HG02623 (cell line): ENCODE measurements around the gene MAP4K2.
"Not testable (repeated sequence)": the region's sequence is repeated elsewhere in the genome, so short reads cannot be mapped to it uniquely, and the experiment has no call there.

ENCODE experiments used
- ATAC-seq: cut with Tn5 transposase; IDR thresholded peaks from one replicate; pipeline ENCODE4 v1.9.1; 2021; ENCODE audit warnings: moderate library complexity; ENCODE audit not compliant: unreplicated experiment

Gene MAP4K2

DNA sequence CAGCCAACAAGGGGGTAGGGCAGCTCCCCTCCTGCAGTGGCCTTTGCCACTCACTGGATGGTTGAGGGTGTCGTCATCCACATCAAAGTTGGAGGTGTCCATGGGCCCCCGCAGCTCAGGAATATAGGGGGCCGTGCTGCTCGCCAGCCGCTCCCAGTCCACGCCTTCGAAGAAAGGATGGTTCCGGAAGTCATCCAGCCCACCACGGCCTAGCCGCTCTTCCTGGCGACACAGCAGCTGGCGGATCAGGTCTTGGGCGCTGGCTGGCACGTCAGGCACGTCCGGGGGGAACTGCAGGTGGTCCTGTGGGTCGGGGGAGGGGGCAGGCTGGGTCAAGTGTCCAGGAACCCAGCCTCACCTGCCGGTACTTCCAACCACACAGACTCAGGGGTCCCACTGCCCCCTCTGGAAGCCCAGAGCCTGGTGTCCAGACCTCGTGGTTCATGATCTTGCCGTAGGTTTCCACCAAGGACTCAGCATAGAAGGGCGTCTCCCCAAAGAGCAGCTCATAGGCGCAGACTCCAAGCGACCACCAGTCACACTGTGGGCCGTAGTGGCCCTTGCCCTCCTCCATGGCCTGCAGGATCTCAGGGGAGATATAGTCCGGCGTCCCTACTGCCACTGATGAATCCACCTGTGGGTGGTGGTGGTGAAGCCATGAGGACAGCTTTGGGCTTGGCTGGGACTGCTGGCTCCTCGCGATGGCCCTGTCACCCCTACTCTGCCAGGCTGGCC lies 35.8 kb upstream of the MAP4K2 start:
- ATAC-seq = no peak

DNA sequence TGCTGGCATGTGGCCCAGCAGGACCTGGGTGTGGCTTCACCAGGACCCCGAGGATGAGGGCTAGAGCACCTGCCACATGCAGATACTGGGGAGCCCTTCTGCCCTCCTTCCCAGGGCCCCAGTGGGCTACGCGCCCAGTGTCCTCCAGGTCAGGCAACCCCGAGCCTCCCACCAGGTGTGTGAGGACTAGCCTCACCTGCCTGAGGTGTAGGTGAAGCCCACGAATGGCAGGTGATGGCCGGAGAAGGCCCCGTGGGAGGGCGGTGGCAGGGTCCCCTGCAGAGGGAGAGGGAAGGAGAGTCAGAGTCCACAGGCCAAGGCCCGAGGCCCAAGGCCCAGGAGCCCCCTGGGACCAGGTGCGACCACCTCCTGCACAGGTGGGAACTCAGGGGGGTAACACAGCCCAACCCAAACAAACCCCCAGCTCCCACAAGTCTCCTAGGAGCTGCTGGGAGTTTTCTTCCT lies 34.9 kb upstream of the MAP4K2 start:
- ATAC-seq = no peak

GRCh38 chr11:64836448-64837072 lies 33.5 kb upstream of the MAP4K2 start:
- ATAC-seq = no peak

- ATAC-seq = no peak
Measured at GRCh38 chr11:64835616-64836447, 32.8 kb upstream of the MAP4K2 start.

- no peak for ATAC-seq
Measured at GRCh38 chr11:64834723-64835615, 32.0 kb upstream of the MAP4K2 start.

GRCh38 chr11:64834031-64834722 lies 31.2 kb upstream of the MAP4K2 start:
- ATAC-seq = no peak

- ATAC-seq = no peak
Measured at GRCh38 chr11:64833509-64833908, 30.5 kb upstream of the MAP4K2 start.

GRCh38 chr11:64833198-64833502 lies 30.1 kb upstream of the MAP4K2 start:
- ATAC-seq = no peak

GRCh38 chr11:64832467-64833197 lies 29.6 kb upstream of the MAP4K2 start:
- no peak for ATAC-seq

DNA sequence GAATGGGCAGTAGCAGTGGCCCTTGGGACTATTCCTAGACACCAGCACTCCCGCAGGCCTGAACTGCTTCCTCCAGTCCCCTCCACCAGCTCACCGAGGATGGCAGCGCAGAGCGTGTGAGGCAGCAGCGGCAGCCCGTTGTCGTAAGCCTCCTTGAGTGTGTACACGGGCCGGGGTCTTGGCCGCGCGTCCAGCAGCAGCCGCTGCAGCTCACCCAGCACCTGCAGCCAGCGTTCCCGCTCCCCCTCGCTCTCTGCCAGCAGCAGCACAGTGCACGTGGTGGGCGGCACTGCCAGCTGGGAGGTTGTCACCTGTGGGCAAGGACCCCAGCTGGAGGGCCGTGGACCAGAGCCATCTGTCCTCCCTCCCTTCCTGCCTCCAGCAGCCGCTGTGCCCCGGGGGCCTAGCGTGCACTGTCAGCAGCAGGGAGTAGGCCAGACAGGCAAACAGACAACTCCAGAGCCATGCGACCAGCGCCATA lies 28.4 kb upstream of the MAP4K2 start:
- no peak for ATAC-seq

GRCh38 chr11:64829536-64830251 lies 26.7 kb upstream of the MAP4K2 start:
- no peak for ATAC-seq

GRCh38 chr11:64827451-64827839 lies 24.4 kb upstream of the MAP4K2 start:
- ATAC-seq = no peak

GRCh38 chr11:64826578-64827450 lies 23.8 kb upstream of the MAP4K2 start:
- no peak for ATAC-seq

GRCh38 chr11:64826062-64826461 lies 23.0 kb upstream of the MAP4K2 start:
- no peak for ATAC-seq

DNA sequence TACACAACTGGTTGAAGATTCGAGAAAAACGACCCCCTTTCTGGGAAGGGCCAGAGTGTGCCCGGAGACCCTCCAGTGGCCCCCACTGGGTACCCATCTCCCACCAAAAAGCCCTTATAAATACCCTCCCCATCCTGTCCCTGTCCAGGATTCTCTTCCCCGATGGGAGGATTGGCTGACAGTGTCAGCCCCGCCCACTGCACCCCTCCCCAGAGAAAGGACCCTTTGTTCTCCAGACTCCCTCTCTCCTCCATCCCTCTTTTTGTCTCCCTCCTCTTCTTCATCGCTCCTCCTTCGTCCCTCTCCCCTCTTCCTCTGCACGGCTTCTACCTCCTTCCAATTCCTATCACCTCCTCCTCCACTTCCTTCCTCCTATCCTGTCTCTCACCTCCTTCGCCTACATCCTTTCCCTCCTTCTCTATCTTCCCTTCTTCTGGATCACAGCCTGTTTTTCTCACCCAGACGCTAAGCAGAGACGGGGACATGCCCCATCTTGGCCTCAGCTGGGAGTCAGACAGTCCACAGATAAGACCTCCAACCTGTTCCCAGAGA lies 20.6 kb upstream of the MAP4K2 start:
- ATAC-seq = no peak

GRCh38 chr11:64817476-64817875 lies 14.5 kb upstream of the MAP4K2 start:
- no peak for ATAC-seq

- not testable (repeated sequence) for ATAC-seq
Measured at GRCh38 chr11:64815433-64815832, 12.4 kb upstream of the MAP4K2 start.
